ENCODE results near the gene MRE11. TPM values are rescaled to one million over a fixed set of nuclear protein-coding genes. Genes with fewer than 3 reads are reported as not detected.

The MRE11 gene
- total RNA-seq, 1 experiment from 2014 or later, result 40.7 TPM

GRCh38 chr11:94402355-94402754, 91.3 kb downstream of the MRE11 start:
- Histone ChIP-seq H3K27me3 (ENCODE audit: insufficient read depth, low read length) (peaks cover 23% of the 10 kb centered on the region; the same call in 1 of the 2 replicates), H4K8ac (replicated peaks; ENCODE audit: insufficient read length, low read depth, low read length) (no peak overlapping the region), H2BK5ac (ENCODE audit: insufficient read length, low read length) (no peak overlapping the region), H4K91ac (ENCODE audit: insufficient read length, low read depth, low read length) (no peak overlapping the region), H2AK5ac (ENCODE audit: insufficient read length, low read length) (no peak overlapping the region), H3K4ac (ENCODE audit: low read depth, low read length) (no peak overlapping the region), H2AFZ (ENCODE audit: low read length) (no peak overlapping the region), H2BK20ac (ENCODE audit: low read depth, low read length, poor library complexity, severe bottlenecking) (no peak overlapping the region), H3K23me2 (ENCODE audit: insufficient read length, low read depth, low read length, poor library complexity, severe bottlenecking) (no peaks in the 10 kb centered on the region), H3T11ph (ENCODE audit: low read length) (no peak overlapping the region), H3K9me3 (ENCODE audit: control insufficient read depth, low read depth, low read length) (no peaks in the 10 kb centered on the region), H4K20me1 (ENCODE audit: control insufficient read depth, insufficient read depth, insufficient read length) (no peaks in the 10 kb centered on the region), H3K23ac (ENCODE audit: insufficient read length, low read depth, low read length) (no peak overlapping the region), H3K79me2 (ENCODE audit: insufficient read depth, low read length) (no peaks in the 10 kb centered on the region), H2BK15ac (ENCODE audit: low read depth, low read length) (no peak overlapping the region), H3K18ac (ENCODE audit: insufficient read length, low read depth, low read length) (no peak overlapping the region), H2BK120ac (ENCODE audit: low read depth, low read length, poor library complexity, severe bottlenecking) (no peak overlapping the region), H3K79me1 (ENCODE audit: insufficient read depth, low read depth, low read length, poor library complexity, severe bottlenecking) (no peaks in the 10 kb centered on the region), H3K14ac (ENCODE audit: insufficient read depth, low read length) (no peak overlapping the region), H3K4me2 (ENCODE audit: insufficient read depth, insufficient read length, low read length) (no peak overlapping the region), H3K4me1 (ENCODE audit: insufficient read depth, low read length) (no peaks in the 10 kb centered on the region), H2BK12ac (ENCODE audit: insufficient read length, low read depth, low read length) (no peak overlapping the region), H3K9ac (ENCODE audit: extremely low read depth, insufficient read length, low read length) (no peak overlapping the region), H3K56ac (ENCODE audit: insufficient read length, low read depth, low read length) (no peak overlapping the region), H4K5ac (ENCODE audit: insufficient read length, low read depth, low read length) (no peak overlapping the region), H3K27ac (ENCODE audit: insufficient read length, low read depth, low read length) (no peak overlapping the region)
- Mint-ChIP-seq H3K36me3 (ENCODE audit: insufficient read depth in 1 of 3, low read depth in 3 of 3) (peaks cover 0 to 2% (median 2%) of the 10 kb centered on the region in 3 experiments; a peak in 2 of 7 replicates), H3K27me3 (ENCODE audit: low read depth) (peaks cover 62% of the 10 kb centered on the region), H3K27ac (no peak overlapping the region), H3K9me3 (peaks cover 0 to 1% of the 10 kb centered on the region in 2 experiments; a peak in 1 of 5 replicates), H3K4me1 (peaks cover 14 to 17% of the 10 kb centered on the region in 2 experiments), H3K4me3 (peak overlapping the region in 1 of 2 experiments; percentile 61; a peak in 1 of 5 replicates)
- no CpG with 5 or more reads among the region's 1 CpG for WGBS (ENCODE audit: extremely low coverage, insufficient read length, low lambda C conversion rate)
- DNase-seq, result no peak
- no peak for TF ChIP-seq CTCF (conservative IDR thresholded peaks at IDR 0.05)

All from H9 (cell line).